GM18505 (cell line): Measurements from ENCODE around the gene EFCAB12.

Experiments used
- ATAC-seq: cut with Tn5 transposase; IDR thresholded peaks from one replicate; pipeline ENCODE4 v1.9.1; 2021; ENCODE audit not compliant: unreplicated experiment
- POLR2A ChIP-seq: IDR thresholded peaks from 4 replicates; pipeline ENCODE4 v1.6.1; 2011; ENCODE audit warnings: borderline replicate concordance; ENCODE audit not compliant: insufficient read depth, insufficient read length; ENCODE audit errors: extremely low read depth

Gene EFCAB12

DNA sequence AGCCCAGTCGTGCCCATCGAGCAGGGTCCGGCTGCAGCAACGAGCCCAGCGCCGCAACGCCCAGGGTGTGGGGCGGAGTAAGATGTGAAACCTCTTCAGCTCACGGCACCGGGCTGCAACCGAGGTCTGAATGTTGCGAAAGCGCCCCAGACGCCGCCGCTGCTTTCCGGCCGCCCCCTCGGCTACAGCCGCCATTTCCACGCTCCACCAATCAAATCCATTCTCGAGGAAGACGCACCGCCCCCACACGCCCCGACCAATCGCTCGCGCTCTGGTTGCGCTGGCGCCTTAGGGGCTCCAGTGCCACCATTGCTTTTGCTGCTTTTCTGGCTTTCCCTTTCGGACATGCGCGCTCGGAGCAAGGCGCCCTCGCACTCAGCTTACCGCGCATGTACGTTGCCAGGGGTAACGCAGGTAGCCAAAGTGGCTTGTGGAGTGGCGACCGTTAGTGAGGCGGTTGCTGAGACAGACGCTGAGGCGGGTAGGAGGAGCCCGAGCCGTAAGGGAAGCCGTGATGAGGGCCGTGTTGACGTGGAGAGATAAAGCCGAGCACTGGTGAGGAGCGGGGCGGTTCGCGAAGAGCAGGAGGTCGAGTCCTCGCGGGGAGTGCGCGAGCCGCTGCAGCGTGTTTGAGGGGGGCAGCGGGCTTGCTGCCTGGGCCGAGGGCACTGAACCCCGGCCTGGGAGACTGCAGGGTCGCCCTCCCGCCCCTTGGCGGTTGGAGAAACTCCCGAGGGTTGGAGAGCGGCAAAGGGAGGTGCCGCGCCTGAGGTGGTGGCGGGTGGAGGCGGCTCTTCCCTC lies 11.6 kb upstream of the EFCAB12 start, which contains the start of the genes IFT122 and MBD4:
Gene IFT122 (plus strand): TSS at position 408 of the 801 bp plus-strand sequence. CDS start 107 bp downstream, at position 515.
Gene MBD4 (minus strand): TSS at position 132 of the 801 bp plus-strand sequence. CDS start 115 bp downstream, at position 17.
- ATAC-seq, result peak; percentile 82
- peak; percentile 89 for TF ChIP-seq POLR2A

DNA sequence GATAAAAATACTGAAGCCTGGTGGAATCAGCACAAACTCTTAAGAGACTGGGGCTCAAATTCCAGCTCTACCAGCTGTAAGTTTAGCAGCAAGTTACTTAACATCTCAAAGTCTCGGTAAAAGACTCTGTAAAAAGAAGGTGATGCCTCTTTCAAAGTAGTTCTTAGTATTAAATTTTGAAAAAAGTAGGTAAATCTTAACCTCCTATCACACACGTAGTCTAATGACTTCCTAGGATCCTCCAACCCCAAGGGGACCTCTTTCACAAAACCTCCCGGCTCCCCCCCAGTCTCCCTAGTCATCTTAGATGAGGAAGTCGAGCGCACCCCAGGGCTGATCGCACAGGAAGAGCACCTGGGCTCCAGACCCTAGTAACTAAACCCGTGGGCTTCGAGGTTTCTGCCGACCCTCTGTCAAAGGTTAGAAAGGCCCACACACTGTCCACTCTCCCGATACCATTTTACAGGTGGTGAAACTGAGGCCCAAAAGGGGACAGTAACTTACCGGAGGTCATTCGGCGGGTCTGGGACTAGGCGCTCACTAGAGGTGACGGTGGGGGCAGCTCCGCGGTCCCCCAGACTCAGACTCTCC lies 10.9 kb upstream of the EFCAB12 start:
- no peak for ATAC-seq
- TF ChIP-seq POLR2A, result no peak

DNA sequence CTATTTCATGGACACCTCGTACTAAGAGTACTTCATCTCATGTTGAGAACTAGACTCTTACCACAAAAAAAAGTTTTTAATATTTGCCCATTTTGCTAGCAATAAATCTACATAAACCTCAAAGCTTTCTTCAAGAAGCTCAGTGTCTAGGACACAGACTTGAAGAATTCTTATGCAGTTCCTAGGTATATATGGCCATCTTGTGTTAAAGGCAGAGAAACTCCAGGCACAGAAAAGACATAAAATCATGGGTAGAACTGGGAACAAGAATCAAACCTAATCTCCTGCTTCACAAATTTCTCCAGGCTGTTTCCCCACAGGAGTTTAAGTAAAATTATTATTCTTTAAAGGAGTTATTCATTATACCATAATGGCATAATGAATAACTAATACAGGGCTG lies 6.9 kb upstream of the EFCAB12 start:
- no peak for TF ChIP-seq POLR2A
- ATAC-seq, result no peak

DNA sequence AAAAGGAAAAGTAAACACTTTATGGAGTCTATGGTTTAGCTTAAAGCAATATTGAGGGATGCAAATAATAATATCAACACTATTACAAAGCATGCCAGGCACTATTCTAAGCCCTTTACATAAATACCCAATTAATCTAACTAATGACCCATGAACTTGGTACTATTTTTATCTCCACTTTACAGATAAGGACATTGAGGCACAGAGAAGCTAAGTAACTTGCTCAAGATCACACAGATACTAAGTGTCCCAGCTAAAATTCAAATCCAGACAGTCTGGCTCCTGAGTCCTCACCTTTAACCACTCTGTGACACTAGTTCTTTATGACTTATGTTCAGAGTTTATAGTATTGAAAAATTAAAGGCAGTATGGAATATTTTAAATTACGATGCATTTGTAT lies 5.7 kb upstream of the EFCAB12 start:
- ATAC-seq, result no peak
- TF ChIP-seq POLR2A, result no peak

DNA sequence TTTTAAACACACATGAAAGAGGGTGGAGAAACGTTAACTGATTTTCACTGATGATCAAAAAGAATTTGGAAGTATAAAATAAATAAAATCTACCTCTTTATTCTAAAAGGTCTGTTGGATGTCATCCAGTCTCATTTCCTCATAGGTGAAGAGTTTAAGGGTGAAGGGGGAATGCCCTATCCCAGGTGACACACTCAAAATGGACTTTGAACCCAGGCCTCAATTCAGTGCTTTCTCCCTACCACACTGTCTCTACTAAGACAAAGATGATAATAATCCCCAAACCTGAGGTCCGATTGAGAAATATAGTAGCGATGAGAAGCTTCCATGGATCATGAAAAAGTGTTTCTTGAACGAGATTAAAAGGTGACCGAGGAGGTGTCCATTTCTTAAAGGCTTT lies 5.1 kb upstream of the EFCAB12 start:
- no peak for ATAC-seq
- TF ChIP-seq POLR2A, result no peak

DNA sequence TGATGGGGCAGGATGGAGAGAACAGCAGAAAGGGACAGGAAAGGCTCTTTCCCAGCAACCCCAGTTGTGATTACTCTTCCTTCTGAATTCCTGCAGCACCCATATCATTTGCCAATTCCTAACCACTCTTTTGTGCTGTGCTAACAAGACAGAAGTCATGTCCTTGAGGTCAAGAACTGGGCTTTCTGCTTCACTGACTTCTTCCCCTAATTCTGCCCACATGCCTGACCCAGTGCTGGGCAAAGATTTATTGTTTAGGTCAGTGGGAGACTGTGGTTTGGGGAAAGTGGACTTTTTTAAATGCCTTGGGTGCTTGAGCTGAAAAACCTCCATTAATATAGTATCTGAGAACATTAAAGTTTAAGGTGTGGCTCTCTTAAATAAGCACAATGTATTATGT lies 4.2 kb upstream of the EFCAB12 start:
- TF ChIP-seq POLR2A, result no peak
- ATAC-seq, result no peak

DNA sequence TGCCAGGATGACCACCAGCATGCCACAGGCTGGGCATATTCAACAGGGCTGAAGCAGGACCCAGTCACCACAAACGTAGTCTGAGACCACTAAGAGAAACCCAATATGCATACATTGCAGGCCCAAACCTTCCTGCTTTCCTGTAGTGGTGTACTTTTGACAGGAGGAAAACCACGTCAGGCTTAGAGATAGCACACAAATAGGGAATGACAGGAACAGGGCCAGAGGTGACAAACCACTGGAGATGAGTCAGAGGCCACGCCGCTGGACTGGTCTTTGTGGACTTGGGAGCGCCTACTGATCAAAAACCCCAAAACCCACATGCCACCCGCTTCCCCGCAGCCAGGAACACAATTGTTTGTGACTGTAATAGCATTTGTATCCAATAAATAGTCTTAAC lies 3.6 kb upstream of the EFCAB12 start:
- no peak for ATAC-seq

DNA sequence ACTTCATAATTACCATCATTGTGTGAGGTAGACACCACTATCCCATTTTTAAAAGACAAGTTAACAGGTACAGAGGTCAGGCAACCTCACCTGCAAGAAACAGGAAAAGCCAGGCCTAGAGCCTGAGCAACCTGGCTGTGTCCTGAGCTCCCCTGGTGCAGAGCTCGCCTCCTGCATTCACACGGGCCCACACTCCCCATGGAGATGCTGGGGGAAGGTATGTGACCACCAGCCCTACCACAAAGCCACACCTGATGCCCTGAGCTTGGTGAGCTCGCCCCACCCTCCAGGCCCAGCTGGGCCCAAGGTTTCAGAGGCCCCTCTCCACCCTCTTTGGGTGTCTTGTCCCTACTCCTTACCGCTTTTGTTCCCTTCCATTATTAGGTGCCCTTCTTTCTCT lies 1.2 kb upstream of the EFCAB12 start:
- ATAC-seq, result no peak
- peak; percentile 44 for TF ChIP-seq POLR2A

More for the DNA sequence above, 3.6 kb upstream of the EFCAB12 start:
- TF ChIP-seq POLR2A, result no peak

DNA sequence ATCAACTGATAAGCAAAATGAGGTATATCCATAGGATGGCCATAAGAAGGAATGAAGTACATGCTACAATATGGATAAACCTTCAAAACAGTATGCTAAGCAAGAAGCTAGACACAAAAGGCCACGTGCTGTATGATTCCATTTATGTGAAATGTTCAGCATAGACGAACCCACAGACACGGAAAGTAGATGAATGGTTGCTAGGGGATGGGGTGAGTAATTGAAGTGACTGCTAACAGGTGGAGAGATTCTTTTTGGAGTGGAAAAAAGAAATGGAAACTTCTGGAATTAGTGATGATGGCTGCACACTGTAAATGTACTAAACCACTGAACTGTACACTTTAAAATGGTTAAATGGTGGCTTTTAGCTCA lies 630 bp upstream of the EFCAB12 start:
- ATAC-seq, result no peak
- no peak for TF ChIP-seq POLR2A

DNA sequence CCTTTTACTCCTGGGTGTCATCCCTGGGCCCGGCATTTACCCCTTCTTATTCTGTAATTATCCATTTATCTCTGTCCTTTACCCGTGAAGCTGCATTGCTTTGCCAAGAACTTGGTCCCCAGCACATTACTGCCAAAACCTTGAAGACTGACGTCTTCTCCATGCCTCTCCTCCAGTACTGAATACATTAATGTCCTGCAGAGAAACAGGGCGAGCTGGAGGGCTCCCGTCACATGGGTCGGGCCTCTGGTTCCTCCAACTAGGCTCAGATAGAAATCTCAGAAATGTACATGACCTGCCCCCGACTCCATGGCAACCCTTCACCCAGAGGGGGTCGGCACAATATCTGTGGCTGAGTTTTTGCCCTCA lies 445 bp downstream of the EFCAB12 start:
- no peak for TF ChIP-seq POLR2A
- no peak for ATAC-seq

DNA sequence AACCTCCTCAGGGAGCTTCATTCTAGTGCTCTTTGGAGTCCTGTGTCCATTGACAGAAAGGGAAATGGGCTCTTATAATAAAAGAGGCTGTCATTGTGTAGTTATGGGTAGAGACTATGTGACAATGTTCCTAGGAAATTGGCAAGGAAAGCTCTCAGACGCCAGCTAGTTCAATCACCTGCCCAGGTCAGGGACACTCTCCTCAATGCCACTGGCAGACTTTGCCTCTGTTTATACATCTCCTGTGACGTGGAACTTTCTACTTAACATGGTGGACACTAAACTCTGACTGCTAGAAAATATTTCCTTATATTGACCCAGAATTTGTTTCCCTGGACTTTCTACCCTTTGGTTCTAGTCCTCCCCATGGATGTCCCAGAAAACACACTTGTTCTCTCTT lies 2.8 kb downstream of the EFCAB12 start:
- ATAC-seq, result no peak
- TF ChIP-seq POLR2A, result no peak

DNA sequence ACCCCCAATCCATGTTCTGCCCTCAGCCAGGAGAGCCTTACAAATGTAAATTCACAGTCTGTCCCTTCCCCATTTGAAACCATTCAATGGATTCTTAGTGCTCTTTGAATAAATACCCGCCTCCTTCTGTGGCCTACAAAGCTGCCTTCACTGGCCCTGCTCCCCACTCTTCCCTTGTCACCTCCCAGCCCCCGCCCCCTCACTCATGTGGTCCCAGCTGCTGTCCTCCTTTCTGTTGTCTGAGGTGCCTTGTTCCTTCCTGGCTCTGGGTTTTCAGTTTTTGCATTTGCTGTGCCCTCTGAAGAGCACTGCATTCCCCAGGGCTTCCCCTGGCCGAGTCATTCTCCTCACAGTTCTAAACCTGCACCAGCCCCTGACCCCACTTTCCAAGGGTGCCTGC lies 3.2 kb downstream of the EFCAB12 start:
- ATAC-seq, result no peak
- TF ChIP-seq POLR2A, result no peak

DNA sequence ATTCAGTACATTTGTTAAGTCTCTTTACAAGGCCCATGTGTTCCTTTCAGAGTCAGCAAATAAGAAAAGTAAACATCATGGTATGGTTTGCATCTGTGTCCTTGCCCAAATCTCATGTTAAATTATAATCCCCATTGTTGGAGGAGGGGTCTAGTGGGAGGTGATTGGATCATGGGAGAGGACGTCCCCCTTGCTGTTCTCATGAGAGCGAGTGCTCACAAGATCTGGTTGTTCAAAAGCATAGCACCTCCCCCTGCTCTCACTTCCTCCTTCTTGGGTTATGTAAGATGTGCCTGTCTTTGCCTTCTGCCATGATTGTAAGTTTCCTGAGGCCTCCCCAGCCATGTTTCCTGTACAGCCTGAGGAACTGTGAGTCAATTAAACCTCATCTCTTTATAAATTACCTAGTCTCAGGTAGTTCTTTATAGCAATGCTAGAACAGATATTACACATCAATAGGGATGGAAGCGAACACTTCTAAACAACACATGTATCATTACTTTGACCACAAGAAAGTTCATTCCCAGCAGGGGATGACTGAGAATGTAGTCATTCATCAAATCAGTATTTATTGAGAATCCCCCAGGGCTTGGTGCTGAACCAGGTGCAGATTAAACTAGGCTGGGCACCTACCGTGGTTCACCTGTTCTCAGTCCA lies 4.1 kb downstream of the EFCAB12 start:
- no peak for TF ChIP-seq POLR2A
- ATAC-seq, result peak; percentile 60

DNA sequence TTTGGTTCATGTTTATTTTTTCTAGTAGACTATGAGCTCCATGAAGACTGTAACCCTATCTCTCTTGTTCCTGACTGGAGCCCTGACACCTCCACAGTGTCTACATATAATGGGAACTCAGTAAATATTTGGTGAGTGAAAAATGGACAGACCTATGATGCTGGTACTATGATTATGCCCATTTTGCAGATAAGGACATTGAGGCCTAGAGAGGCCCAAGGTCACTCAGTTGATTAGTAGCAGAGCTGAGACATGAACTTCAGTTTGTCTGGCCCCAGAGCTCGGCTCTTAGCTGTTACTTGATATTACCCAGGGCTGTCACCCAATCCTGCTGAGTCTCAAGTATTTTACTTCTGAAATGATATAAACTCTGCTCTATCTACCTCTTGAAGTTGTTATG lies 5.5 kb downstream of the EFCAB12 start:
- ATAC-seq, result no peak
- TF ChIP-seq POLR2A, result no peak
